Measurements from ENCODE around the gene HIPK2. TPM values are rescaled to one million over a fixed set of nuclear protein-coding genes. Genes with fewer than 3 reads are reported as not detected.

The HIPK2 gene
- total RNA-seq, 4 donors from 2014 or later: 16.6 to 60.2 (median 35.1) TPM

GRCh38 chr7:139679731-139680594, 97.8 kb downstream of the HIPK2 start:
- peaks cover 0 to 12% (median 2%) of the 10 kb centered on the region in 4 donors for H3K4me1 ChIP-seq
- TF ChIP-seq CTCF (IDR thresholded peaks at IDR 0.05) (no peak), POLR2A (IDR thresholded peaks at IDR 0.05) (no peak)
- no peak for DNase-seq
- no peaks in the 10 kb centered on the region for H3K9me3 ChIP-seq
- no peak overlapping the region for H3K4me3 ChIP-seq
- H3K27ac ChIP-seq: peak overlapping the region in 2 of 4 donors; percentile 22 to 57
- H3K27me3 ChIP-seq: no peaks in the 10 kb centered on the region
- no peaks in the 10 kb centered on the region for H3K36me3 ChIP-seq

- H3K27me3 ChIP-seq: no peaks in the 10 kb centered on the region
- H3K4me1 ChIP-seq: no peaks in the 10 kb centered on the region
- H3K4me3 ChIP-seq: no peak overlapping the region
- H3K36me3 ChIP-seq: no peaks in the 10 kb centered on the region
- no peak overlapping the region for H3K27ac ChIP-seq
- H3K9me3 ChIP-seq: no peaks in the 10 kb centered on the region
- no peak for DNase-seq
- TF ChIP-seq POLR2A (IDR thresholded peaks at IDR 0.05) (no peak), CTCF (IDR thresholded peaks at IDR 0.05) (no peak)
These were observed 101.4 kb downstream of the HIPK2 start for GRCh38 chr7:139676390-139676789.

- Histone ChIP-seq H3K27ac (peak overlapping the region in 1 of 4 donors; percentile 27), H3K4me1 (no peaks in the 10 kb centered on the region)
- TF ChIP-seq CTCF (IDR thresholded peaks at IDR 0.05) (no peak), POLR2A (IDR thresholded peaks at IDR 0.05) (no peak)
These were observed 102.4 kb downstream of the HIPK2 start for GRCh38 chr7:139675127-139676125.

GRCh38 chr7:139674752-139675126, 103.1 kb downstream of the HIPK2 start:
- DNase-seq: no peak
- Histone ChIP-seq H3K27ac (no peak overlapping the region), H3K4me3 (no peak overlapping the region), H3K27me3 (no peaks in the 10 kb centered on the region), H3K4me1 (no peaks in the 10 kb centered on the region), H3K36me3 (no peaks in the 10 kb centered on the region), H3K9me3 (no peaks in the 10 kb centered on the region)
- TF ChIP-seq CTCF (IDR thresholded peaks at IDR 0.05) (no peak), POLR2A (IDR thresholded peaks at IDR 0.05) (no peak)

More at GRCh38 chr7:139675127-139676125, 102.4 kb downstream of the HIPK2 start:
- Histone ChIP-seq H3K27me3 (no peaks in the 10 kb centered on the region), H3K9me3 (no peaks in the 10 kb centered on the region), H3K4me3 (no peak overlapping the region), H3K36me3 (no peaks in the 10 kb centered on the region)
- DNase-seq: no peak

- Histone ChIP-seq H3K36me3 (no peaks in the 10 kb centered on the region), H3K27ac (no peak overlapping the region), H3K4me3 (no peak overlapping the region), H3K9me3 (no peaks in the 10 kb centered on the region), H3K27me3 (no peaks in the 10 kb centered on the region), H3K4me1 (no peaks in the 10 kb centered on the region)
- DNase-seq: no peak
- TF ChIP-seq POLR2A (IDR thresholded peaks at IDR 0.05) (no peak), CTCF (IDR thresholded peaks at IDR 0.05) (no peak)
These were observed 103.5 kb downstream of the HIPK2 start for GRCh38 chr7:139674341-139674740.
